Caco-2 (cell line): ENCODE results near the gene NUDT19. TPM values are rescaled to one million over a fixed set of nuclear protein-coding genes. Genes with fewer than 3 reads are reported as not detected.

ENCODE experiments used
- Bru-seq: library from RNA; stranded (reverse); fragments of 400-500 nt; gene quantifications from one replicate; lab custom pipeline; 2021; lab: Mats Ljungman, UMichigan
- BruChase-seq, 2 experiments: library from RNA; stranded (reverse); fragments of 400-500 nt; gene quantifications; one replicate each; lab custom pipeline; 2021; lab: Mats Ljungman, UMichigan
- BruUV-seq: library from RNA; stranded (reverse); fragments of 400-500 nt; replicated peaks from 2 replicates; lab custom pipeline; 2021; lab: Mats Ljungman, UMichigan
- CTCF ChIA-PET: fragments of 300-600 bp; sonication (Branson Sonifier 250); formaldehyde crosslinking; loops from one replicate; lab custom pipeline; 2022; ENCODE audit warnings: antibody characterized with exemption; lab: Charles Lee
- POLR2A ChIA-PET: fragments of 300-600 bp; sonication (Branson Sonifier 250); formaldehyde crosslinking; loops from one replicate; lab custom pipeline; 2022; ENCODE audit warnings: antibody characterized with exemption; lab: Charles Lee
- DNase-seq, 2 experiments: peaks; one replicate each; pipeline versions ENCODE4 v3.0.0 to v3.0.0-alpha.2; 2020 to 2022
- H3K27me3 ChIP-seq: replicated peaks from 2 replicates; pipeline ENCODE4 v1.6.0; 2011; ENCODE audit warnings: low read length; ENCODE audit not compliant: control insufficient read depth, insufficient read depth
- H3K36me3 ChIP-seq: 2 replicates; pipeline ENCODE4 v1.5.1; 2011; ENCODE audit warnings: low read length; ENCODE audit not compliant: control insufficient read depth, insufficient read depth
- H3K4me1 ChIP-seq: fragments of 250-450 bp; sonication (Bioruptor Pico); 2 replicates; pipeline ENCODE4 v1.5.1; 2020; ENCODE audit warnings: mild to moderate bottlenecking
- H3K4me3 ChIP-seq: 2 replicates; pipeline ENCODE4 v1.5.1; 2011; ENCODE audit warnings: low read depth, mild to moderate bottlenecking, control low read depth, low read length
- H3K9me3 ChIP-seq: fragments of 250-450 bp; sonication (Bioruptor Pico); 2 replicates; pipeline ENCODE4 v1.5.1; 2020; ENCODE audit warnings: mild to moderate bottlenecking, moderate library complexity
- H3K27ac Mint-ChIP-seq: one replicate; pipeline ENCODE4 v1.8.0; 2022; ENCODE audit warnings: mixed read lengths; ENCODE audit not compliant: unreplicated experiment
- H3K27me3 Mint-ChIP-seq: one replicate; pipeline ENCODE4 v1.8.0; 2022; ENCODE audit warnings: mixed read lengths; ENCODE audit not compliant: insufficient read depth, unreplicated experiment
- H3K36me3 Mint-ChIP-seq: one replicate; pipeline ENCODE4 v1.8.0; 2022; ENCODE audit warnings: mild to moderate bottlenecking, mixed read lengths; ENCODE audit not compliant: insufficient read depth, unreplicated experiment
- H3K4me1 Mint-ChIP-seq: one replicate; pipeline ENCODE4 v1.8.0; 2022; ENCODE audit warnings: low read depth, mixed read lengths; ENCODE audit not compliant: unreplicated experiment
- H3K4me3 Mint-ChIP-seq: one replicate; pipeline ENCODE4 v1.8.0; 2022; ENCODE audit warnings: mild to moderate bottlenecking, moderate library complexity, mixed read lengths; ENCODE audit not compliant: unreplicated experiment
- H3K9me3 Mint-ChIP-seq: one replicate; pipeline ENCODE4 v1.8.0; 2022; ENCODE audit warnings: mixed read lengths; ENCODE audit not compliant: unreplicated experiment
- CTCF ChIP-seq, 2 experiments: fragments of 200-600 bp in 1 of 2; IDR thresholded peaks; 1 replicate in 1 of 2; 2 replicates in 1 of 2; pipeline versions ENCODE4 v1.5.1 to v1.8.0; 2011 to 2022; ENCODE audit warnings: antibody characterized with exemption in 1 of 2, control low read depth in 1 of 2, inconsistent platforms in 1 of 2, low read depth in 1 of 2, low read length in 1 of 2, mild to moderate bottlenecking in 1 of 2, moderate library complexity in 1 of 2; ENCODE audit not compliant: insufficient read depth in 1 of 2, severe bottlenecking in 1 of 2, unreplicated experiment in 1 of 2
- intact Hi-C: fragments of 100-400 bp; cut with micrococcal nuclease; formaldehyde crosslinking; loops from one replicate; pipeline ENCODE4 v1.10.0; 2022; ENCODE audit not compliant: unreplicated experiment
- long read RNA-seq: library from polyadenylated mRNA; stranded (forward); transcript quantifications from one replicate; pipeline ENCODE4 v2.0.0, GENCODE V29; 2022
- total RNA-seq: library from RNA; stranded (reverse); gene quantifications from 2 replicates; pipeline ENCODE4 v1.2.3, GENCODE V29; 2022

NUDT19 gene
- 24.0 and 24.4 TPM in 2 replicates for total RNA-seq
- Bru-seq, nascent RNA: percentile 89 among the genes with signal in this experiment
- percentile 90 among the genes with signal in this experiment for BruChase-seq, experiment 1, labeled RNA remaining after a 2-hour chase
- percentile 86 among the genes with signal in this experiment for BruChase-seq, experiment 2, labeled RNA remaining after a 6-hour chase
- long read RNA-seq, transcript NUDT19-201 (3 exons, 2,967 nt): major isoform, 7 of 9 reads
- long read RNA-seq, partial matches to known transcripts: 0 of 9 reads
- long read RNA-seq, other reads (novel, unspliced or antisense): 2 of 9 reads

GRCh38 chr19:32691291-32691951, at the start of gene NUDT19:
NUDT19 (plus strand) TSS chr19:32691821; CDS start chr19:32691961, 140 bp downstream.
- peak within 1 kb of the TSS; percentile 80 for H3K4me3 Mint-ChIP-seq
- peak; percentile 94 to 95 for DNase-seq
- TSS peak; percentile 25 for BruUV-seq
- H3K4me1 Mint-ChIP-seq: peaks cover 40% of the 10 kb centered on the region
- POLR2A ChIA-PET: interaction anchor here (1.0 to 1.2 kb wide), 3 partner anchors 9 to 16 kb away, joined by 3 to 5 read pairs (median 3); partner anchors contain the start of genes ANKRD27 and RGS9BP
- Histone ChIP-seq H3K27me3 (no peaks in the 10 kb centered on the region), H3K9me3 (no peaks in the 10 kb centered on the region), H3K4me1 (peaks cover 20% of the 10 kb centered on the region), H3K4me3 (peak within 1 kb of the TSS; percentile 92), H3K36me3 (peaks cover 1% of the 10 kb centered on the region; the same call in 1 of the 2 replicates)
- H3K9me3 Mint-ChIP-seq: peaks cover 10% of the 10 kb centered on the region
- peaks cover 30% of the 10 kb centered on the region for H3K36me3 Mint-ChIP-seq
- intact Hi-C loops: loop anchor here (1.0 kb wide), 1 partner anchor 16 kb away; the partner anchor contains the start of genes ANKRD27 and RGS9BP
- no peak for TF ChIP-seq CTCF (IDR thresholded peaks at IDR 0.05; ENCODE audit: insufficient read depth in 1 of 2, low read depth in 1 of 2, low read length in 1 of 2, severe bottlenecking in 1 of 2, unreplicated experiment in 1 of 2)
- no peaks in the 10 kb centered on the region for H3K27me3 Mint-ChIP-seq
- CTCF ChIA-PET: no interaction called here
- peak within 1 kb of the TSS; percentile 81 for H3K27ac Mint-ChIP-seq

- no TSS peak for BruUV-seq
- ChIA-PET CTCF (no interaction called here), POLR2A (no interaction called here)
- no peaks in the 10 kb centered on the region for H3K4me1 ChIP-seq
- no peak for DNase-seq
- no peaks in the 10 kb centered on the region for H3K9me3 ChIP-seq
- peaks cover 3% of the 10 kb centered on the region for H3K36me3 ChIP-seq
- Mint-ChIP-seq H3K4me1 (no peaks in the 10 kb centered on the region), H3K9me3 (no peaks in the 10 kb centered on the region), H3K4me3 (no peak overlapping the region), H3K27me3 (no peaks in the 10 kb centered on the region), H3K36me3 (peaks cover 85% of the 10 kb centered on the region), H3K27ac (no peak overlapping the region)
- no peaks in the 10 kb centered on the region for H3K27me3 ChIP-seq
- intact Hi-C loops: no loop called here
- H3K4me3 ChIP-seq: no peak overlapping the region
- TF ChIP-seq CTCF (IDR thresholded peaks at IDR 0.05; ENCODE audit: insufficient read depth in 1 of 2, low read depth in 1 of 2, low read length in 1 of 2, severe bottlenecking in 1 of 2, unreplicated experiment in 1 of 2): no peak
These were observed 48.9 kb upstream of the NUDT19 start for GRCh38 chr19:32642771-32643170.

GRCh38 chr19:32646556-32646955, 45.1 kb upstream of the NUDT19 start:
- Mint-ChIP-seq H3K4me1 (no peaks in the 10 kb centered on the region), H3K4me3 (no peak overlapping the region), H3K9me3 (no peaks in the 10 kb centered on the region), H3K27ac (no peak overlapping the region), H3K36me3 (peaks cover 76% of the 10 kb centered on the region), H3K27me3 (no peaks in the 10 kb centered on the region)
- Histone ChIP-seq H3K9me3 (no peaks in the 10 kb centered on the region), H3K4me1 (no peaks in the 10 kb centered on the region), H3K4me3 (no peak overlapping the region), H3K27me3 (no peaks in the 10 kb centered on the region), H3K36me3 (peaks cover 6% of the 10 kb centered on the region)
- ChIA-PET POLR2A (no interaction called here), CTCF (no interaction called here)
- DNase-seq: no peak
- intact Hi-C loops: no loop called here
- no TSS peak for BruUV-seq
- no peak for TF ChIP-seq CTCF (IDR thresholded peaks at IDR 0.05; ENCODE audit: insufficient read depth in 1 of 2, low read depth in 1 of 2, low read length in 1 of 2, severe bottlenecking in 1 of 2, unreplicated experiment in 1 of 2)
